Measurements from ENCODE around the gene AUTS2. TPM values are rescaled to one million over a fixed set of nuclear protein-coding genes. Genes with fewer than 3 reads are reported as not detected.

Gene AUTS2
- total and polyA plus RNA-seq, 2 of the 8 experiments (the other 6 are each of a cell fraction or from before 2014, with no cell fraction given), result 25.9 to 101 TPM

GRCh38 chr7:69605070-69605469, 6.8 kb downstream of the AUTS2 start:
- H3K4ac ChIP-seq (replicated peaks; ENCODE audit: insufficient read length, low read depth, low read length), result no peak overlapping the region
- H2BK15ac ChIP-seq (ENCODE audit: low read length), result no peak overlapping the region
- H2AFZ ChIP-seq (ENCODE audit: low read length), result no peak overlapping the region
- H3K9ac ChIP-seq (replicated peaks in 1 of 4; ENCODE audit: extremely low read depth in 1 of 4, low read depth in 3 of 4, low read length in 3 of 4), result no peak overlapping the region
- 13% methylated on average over 3 of the region's 3 CpGs; no CpG with 5 or more reads in 1 of the 2 experiments for WGBS, 2 experiments (ENCODE audit: extremely low coverage in 1 of 2, insufficient coverage in 1 of 2, insufficient read length in 1 of 2, insufficient replicate concordance in 2 of 2, low coverage in 1 of 2, low lambda C conversion rate in 2 of 2, missing lambda C conversion rate in 1 of 2)
- H3K79me1 ChIP-seq (ENCODE audit: low read depth, low read length), result peaks cover 2% of the 10 kb centered on the region; the same call in 1 of the 2 replicates
- H3K23ac ChIP-seq (ENCODE audit: insufficient read length), result no peak overlapping the region
- H2BK120ac ChIP-seq (replicated peaks; ENCODE audit: low read depth, low read length), result no peak overlapping the region
- no peak overlapping the region for H2BK5ac ChIP-seq (ENCODE audit: low read depth, low read length)
- H3K4me2 ChIP-seq (ENCODE audit: insufficient read depth in 1 of 2, low read depth in 2 of 2, low read length in 2 of 2), result no peak overlapping the region
- H3K14ac ChIP-seq (ENCODE audit: insufficient read length), result no peak overlapping the region
- H3K4me1 ChIP-seq (replicated peaks in 1 of 4; ENCODE audit: control insufficient read depth in 3 of 4, insufficient read depth in 4 of 4, low read length in 3 of 4), result peaks cover 0 to 8% (median 1%) of the 10 kb centered on the region in 4 experiments; a peak in 4 of 7 replicates
- H4K5ac ChIP-seq (ENCODE audit: insufficient read length, low read depth, low read length), result no peak overlapping the region
- CTCF ChIA-PET (ENCODE audit: partially characterized antibody), result interaction anchor here (0.6 to 0.9 kb wide), 2 partner anchors 118 to 981 kb away, joined by 3 read pairs; no protein-coding TSS in a partner anchor
- H3K4me3 ChIP-seq (ENCODE audit: extremely low read depth in 1 of 4, insufficient read depth in 2 of 4, low read depth in 3 of 4, low read length in 4 of 4), result no peak overlapping the region
- no peaks in the 10 kb centered on the region; a peak in 1 of 8 replicates for H3K36me3 ChIP-seq (ENCODE audit: control insufficient read depth in 2 of 4, insufficient read depth in 4 of 4, low read length in 3 of 4)
- FAIRE-seq (no peak), DNase-seq (ENCODE audit: low read depth in 1 of 2, low spot score in 2 of 2) (no peak)
- peaks cover 0 to 7% of the 10 kb centered on the region in 2 experiments; a peak in 1 of 4 replicates for H3K79me2 ChIP-seq (ENCODE audit: control insufficient read depth in 1 of 2, insufficient read depth in 2 of 2, low read length in 2 of 2)
- no peak overlapping the region for H3K27ac ChIP-seq (ENCODE audit: low read depth, low read length)
- H2BK20ac ChIP-seq (ENCODE audit: low read length), result no peak overlapping the region
- no peak overlapping the region for H4K91ac ChIP-seq (replicated peaks; ENCODE audit: insufficient read length, low read length)
- TF ChIP-seq CBX8 (IDR thresholded peaks at IDR 0.05; ENCODE audit: borderline replicate concordance, low read depth, low read length) (no peak), CHD1 (IDR thresholded peaks at IDR 0.05; ENCODE audit: low read depth, low read length) (no peak), EP300 (IDR thresholded peaks at IDR 0.05; ENCODE audit: borderline replicate concordance in 1 of 2, low read depth in 2 of 2, low read length in 2 of 2) (no peak), POLR2A (IDR thresholded peaks at IDR 0.05; ENCODE audit: control extremely low read depth in 1 of 2, low read depth in 2 of 2, low read length in 2 of 2) (no peak), ZNF274 (IDR thresholded peaks at IDR 0.05; ENCODE audit: borderline replicate concordance, extremely low read depth, low read length) (no peak), BACH1 (IDR thresholded peaks at IDR 0.05; ENCODE audit: low read length) (no peak), MAX (IDR thresholded peaks at IDR 0.05) (no peak)
- H2AK5ac ChIP-seq (ENCODE audit: low read depth, low read length), result no peak overlapping the region
- H3K18ac ChIP-seq (ENCODE audit: extremely low read depth, low read length), result no peak overlapping the region
- no peaks in the 10 kb centered on the region for H3K9me3 ChIP-seq (ENCODE audit: insufficient read depth in 2 of 2, low read depth in 1 of 2, low read length in 1 of 2)
- peaks cover 7% of the 10 kb centered on the region; the same call in 1 of the 2 replicates for H3K23me2 ChIP-seq (ENCODE audit: low read depth, low read length)
- POLR2A ChIA-PET (ENCODE audit: partially characterized antibody), result no interaction called here
- peaks cover 25 to 37% of the 10 kb centered on the region in 2 experiments for H4K20me1 ChIP-seq (replicated peaks in 1 of 2; ENCODE audit: control insufficient read depth in 1 of 2, insufficient read depth in 2 of 2, low read length in 2 of 2)
- no peak overlapping the region for H2BK12ac ChIP-seq (ENCODE audit: low read depth, low read length)
- no peak overlapping the region for H3K56ac ChIP-seq (replicated peaks; ENCODE audit: insufficient read length, low read depth, low read length)
- peaks cover 79 to 98% (median 90%) of the 10 kb centered on the region in 4 experiments for H3K27me3 ChIP-seq (replicated peaks in 1 of 4; ENCODE audit: control insufficient read depth in 3 of 4, extremely low read depth in 1 of 4, insufficient read depth in 3 of 4, low read length in 3 of 4)
- H4K8ac ChIP-seq (ENCODE audit: extremely low read depth, insufficient read depth, low read length), result no peak overlapping the region
